GM18870 (cell line): ENCODE data around the gene NCK2.

Source experiments
- ATAC-seq: cut with Tn5 transposase; IDR thresholded peaks from one replicate; pipeline ENCODE4 v1.9.1; 2021; ENCODE audit warnings: moderate library complexity; ENCODE audit not compliant: unreplicated experiment

Gene NCK2

DNA sequence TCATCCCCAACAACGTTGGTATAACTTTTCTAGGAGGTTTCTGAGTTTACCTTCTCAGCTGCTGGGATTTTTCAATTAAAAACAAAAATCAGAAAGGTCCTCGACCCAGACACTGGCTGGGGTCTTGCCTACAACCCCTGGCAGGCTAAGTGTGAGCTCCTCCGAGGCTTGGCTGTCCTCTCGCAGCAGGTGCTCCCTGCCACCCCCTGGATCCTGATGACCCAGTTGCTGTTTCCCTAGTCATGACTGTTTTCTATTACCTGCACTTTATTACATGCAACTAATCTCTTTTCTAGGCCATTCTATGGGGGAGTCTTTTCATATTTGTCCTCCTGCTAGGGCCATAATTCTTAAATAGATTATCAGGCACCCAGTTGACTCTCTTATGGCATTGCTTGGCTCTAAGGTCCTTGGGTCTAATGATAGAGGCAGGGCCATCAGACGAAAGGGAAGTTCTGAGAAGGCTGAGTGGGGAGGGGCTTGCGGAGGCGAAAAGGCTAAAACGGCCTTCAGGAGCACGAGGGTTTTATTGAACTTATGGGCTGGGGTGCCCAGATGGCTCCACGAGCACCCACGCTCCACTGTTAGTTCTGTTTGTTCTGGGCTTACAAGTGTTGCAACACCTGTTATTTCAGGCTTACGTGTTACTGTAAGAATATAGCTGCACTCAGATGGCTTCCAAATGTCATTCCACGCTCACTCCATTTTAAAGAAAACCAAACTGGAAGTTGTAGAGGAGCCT, 166.0 kb downstream of the NCK2 start:
- no peak for ATAC-seq

DNA sequence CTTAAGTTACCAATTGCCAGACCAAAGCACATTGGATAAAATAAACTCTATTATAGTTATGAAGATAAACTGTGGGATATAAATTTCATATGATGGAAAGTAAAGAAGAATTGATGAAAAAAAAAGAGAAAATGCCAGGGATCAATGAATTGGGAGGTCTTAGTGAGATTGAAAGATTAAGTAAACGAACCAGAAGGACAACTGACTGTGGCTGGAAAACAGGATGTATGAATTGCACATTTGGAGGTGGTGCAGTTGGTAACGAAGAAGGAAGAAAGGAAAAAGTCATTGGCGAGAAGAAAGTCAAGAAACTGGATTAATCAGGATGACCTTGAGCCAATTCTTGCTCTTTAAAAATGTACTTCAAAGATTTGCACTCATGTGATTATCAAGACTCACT, 166.7 kb downstream of the NCK2 start:
- no peak for ATAC-seq

DNA sequence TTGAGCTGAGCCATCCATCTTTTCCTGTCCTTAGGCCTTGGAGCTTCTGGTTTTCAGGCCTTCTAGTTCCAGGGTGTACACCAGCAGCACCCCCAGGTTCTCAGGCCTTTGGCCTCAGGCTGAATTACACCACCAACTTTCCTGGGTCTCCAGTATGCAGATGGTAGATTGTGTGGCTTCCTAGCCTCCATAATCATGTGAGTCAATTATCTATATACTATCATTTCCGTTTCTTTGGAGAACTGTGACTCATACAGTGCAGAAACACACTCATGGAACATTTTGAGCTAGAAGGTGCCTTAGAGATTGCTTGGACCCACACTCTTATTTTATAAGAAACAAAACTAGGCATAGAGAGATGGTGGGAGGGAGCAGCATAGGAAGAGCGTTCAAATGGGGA, 167.4 kb downstream of the NCK2 start:
- ATAC-seq = no peak

DNA sequence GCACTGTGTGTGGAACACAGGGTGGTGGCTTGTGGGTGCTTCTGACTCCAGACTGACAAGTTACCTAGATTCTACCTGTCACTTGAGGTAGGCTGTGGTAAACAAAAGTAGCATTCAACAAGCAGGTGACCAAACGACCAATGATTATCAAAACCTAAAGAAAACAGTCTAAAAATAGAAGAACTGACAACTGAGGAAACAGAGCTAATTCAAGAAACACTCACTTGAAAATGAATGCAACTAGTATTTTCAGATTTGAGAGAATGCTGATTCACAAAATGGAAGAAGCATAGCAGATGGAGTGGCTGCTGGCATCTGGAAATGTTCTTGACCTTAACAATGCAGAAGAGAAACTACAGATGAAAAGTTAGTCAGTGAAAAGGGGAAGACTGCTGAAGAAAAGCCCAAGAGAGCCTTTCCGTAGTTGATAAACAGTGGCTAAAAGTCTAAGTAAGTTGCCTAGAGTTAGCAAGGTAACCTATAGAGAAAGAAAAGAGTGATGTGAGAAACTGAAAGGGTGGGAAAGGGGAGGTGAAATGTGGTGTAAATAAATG, 170.4 kb downstream of the NCK2 start:
- ATAC-seq = peak; percentile 77

DNA sequence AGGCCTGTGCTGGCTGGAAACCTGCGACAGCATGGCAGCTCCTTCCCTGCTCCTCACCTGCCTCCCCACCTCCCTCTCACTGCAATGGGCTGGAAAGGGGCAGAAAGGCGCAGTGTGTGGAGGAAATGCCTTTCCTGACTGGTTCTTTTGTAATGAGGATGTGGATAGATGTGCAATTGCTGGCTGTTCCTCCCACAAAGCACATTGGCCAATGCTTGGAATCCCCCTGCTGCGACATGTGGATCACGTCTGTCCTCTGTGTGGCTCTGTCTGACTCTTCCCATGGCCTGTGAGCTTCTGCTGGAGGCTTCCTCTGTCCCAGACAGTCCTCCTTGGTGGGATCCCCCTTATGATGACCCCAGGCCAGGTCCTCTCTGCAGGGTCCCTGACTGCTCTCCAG, 172.5 kb downstream of the NCK2 start:
- ATAC-seq = no peak

DNA sequence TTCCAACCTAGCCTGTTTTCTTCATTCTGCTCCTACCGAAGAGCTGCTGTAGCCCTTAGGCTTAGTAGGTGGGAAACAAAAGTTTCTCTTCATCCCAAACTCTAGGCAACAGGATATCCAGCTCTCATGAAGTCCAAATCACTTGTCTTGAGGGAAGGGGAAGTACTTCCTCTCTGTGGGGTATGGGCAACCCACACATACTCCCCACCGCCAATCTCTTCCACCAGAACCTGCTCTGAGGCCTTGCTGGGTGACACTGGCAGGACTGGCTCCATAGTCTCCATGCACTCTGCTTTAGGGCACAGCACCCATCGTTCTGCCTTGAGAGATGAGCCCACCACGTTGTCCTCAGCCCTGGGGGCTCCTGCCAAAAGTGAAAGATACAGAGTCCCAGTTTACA, 173.0 kb downstream of the NCK2 start:
- ATAC-seq = no peak

DNA sequence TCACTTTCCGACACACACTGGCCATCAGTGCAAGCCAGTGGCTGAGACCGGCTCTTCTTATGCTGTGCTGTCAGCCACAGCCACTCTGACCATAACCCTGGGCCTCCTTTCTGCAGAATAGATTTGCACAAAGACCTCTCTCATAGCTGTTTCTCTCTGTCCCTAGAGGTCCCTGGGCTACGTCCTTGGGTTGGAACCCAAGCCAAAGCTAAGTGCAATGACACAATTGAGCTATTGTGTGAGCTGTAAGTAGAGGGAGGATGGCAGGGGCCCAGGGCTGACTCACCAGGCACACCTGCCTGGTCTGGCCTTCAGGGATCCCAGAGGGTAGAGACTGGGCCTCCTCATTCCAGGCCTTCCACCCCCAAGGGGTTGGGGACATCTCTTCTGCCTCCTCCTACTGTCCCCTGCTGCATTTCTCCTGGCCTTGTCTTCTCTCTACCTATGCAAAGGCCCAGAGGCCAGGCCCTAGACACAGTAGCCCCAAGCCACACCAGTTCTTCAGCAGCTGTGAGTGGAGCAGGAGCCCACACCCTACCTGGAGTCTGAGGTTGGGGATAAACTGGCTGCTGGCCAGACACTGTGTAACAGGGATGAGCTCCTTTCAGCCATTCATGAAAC, 174.6 kb downstream of the NCK2 start:
- no peak for ATAC-seq

DNA sequence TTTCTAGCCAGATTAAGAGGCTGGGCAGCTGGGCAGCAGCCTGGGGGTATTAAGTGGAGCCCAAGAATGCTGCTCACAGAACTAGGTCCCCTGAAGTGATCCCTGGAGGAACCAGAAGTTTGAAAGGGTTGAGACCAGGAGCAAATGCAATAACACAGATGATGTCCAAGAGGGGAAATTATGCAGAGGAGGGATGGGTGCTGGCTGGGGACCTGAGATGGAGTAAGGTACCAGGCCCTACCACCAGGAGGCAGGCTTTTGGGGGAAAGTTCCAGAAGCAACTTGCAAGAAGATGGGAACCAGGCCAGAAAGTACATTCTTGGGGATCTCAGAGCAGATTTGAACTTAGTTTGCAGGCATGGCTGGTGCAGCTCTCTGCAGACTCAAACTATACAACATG, 175.1 kb downstream of the NCK2 start:
- no peak for ATAC-seq

DNA sequence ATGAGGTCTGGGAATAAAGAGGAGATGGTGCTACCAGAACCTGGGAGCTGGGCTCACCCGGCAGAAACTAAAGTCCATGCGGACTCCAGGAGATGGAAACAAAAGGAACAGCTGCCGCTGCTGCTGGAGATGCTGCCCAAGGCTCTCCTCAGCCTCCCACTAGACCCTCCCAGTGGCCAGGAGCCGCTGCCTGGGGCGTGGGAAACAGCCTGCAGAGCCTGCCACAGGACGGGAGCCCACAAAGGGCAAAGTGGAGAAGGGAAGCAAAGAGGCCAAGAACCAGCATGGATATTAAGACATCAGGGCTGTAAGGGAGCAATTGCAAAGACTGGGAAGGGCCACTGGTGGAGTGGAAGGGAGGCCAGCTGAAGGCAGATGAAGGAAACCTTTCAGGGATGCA, 179.6 kb downstream of the NCK2 start:
- no peak for ATAC-seq

DNA sequence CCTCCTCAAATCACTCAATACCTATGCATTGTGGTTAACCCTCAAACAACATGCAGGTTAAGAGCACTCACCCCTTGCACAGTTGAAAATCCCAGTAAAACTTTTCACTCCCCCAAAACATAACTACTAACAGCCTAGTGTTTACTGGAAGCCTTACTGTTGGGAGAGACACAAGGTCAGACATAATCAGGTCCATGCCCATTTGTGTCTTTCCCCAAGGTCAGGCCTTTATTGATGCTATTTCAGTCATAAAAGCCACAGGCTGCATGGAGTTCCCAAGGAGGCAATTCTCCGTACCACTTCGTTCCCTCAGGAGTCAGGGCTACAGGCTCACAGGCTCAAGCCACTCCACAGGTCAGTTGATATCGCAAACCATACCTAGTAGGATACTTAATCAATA, 180.2 kb downstream of the NCK2 start:
- ATAC-seq = no peak

DNA sequence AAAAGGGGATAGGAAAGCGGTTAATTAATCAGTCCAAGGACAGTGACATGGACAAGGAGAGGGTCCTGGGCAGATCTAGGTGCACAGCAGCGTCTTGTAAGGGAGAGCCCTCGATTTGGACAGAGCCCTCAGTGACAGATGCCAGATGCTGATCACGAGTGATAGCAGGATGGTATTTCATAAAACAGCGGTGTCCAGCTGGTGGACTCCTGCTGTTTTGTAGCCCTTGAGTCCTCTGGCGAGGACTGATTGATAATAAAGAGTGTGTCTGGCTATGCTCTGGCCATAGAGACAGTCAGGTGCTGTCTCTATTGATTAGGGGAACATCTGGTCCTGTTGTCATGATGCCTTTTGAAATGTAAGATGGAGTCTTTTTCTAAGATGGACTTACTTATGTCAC, 180.7 kb downstream of the NCK2 start:
- no peak for ATAC-seq

DNA sequence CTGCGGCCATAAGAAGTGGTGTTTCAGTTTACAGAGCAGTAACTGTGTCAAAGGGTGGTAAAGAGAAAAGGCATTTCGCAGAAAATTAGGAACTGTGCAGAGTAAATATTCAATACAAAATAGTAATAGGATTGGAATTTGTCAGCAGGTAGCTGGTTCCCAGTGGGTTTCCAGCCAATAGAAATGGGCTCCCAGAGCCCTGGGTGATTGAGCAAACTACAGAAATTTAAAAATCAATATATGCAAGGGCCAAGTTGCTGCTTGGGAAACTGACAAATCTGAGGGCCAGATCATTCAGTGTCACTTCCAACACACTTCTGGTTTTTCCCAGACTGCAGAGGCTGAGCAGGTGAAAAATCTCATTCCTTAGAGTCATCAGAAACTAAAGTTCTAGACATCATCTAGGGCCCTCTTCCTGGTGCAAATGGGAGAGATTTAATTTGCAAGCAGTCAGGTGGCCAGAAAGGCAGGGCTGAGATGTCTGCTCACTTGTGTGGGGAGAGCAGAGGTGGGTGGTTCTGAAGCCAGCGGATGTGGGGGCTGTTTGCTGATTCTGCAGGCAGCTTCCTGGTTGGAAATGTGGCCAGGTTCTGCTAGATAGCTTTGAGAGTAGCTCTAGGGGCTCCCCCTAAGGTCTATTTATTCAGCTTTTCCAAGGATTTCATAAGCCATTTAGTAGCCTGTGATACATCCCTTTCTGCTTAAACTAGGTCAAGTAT, 182.4 kb downstream of the NCK2 start:
- ATAC-seq = no peak

DNA sequence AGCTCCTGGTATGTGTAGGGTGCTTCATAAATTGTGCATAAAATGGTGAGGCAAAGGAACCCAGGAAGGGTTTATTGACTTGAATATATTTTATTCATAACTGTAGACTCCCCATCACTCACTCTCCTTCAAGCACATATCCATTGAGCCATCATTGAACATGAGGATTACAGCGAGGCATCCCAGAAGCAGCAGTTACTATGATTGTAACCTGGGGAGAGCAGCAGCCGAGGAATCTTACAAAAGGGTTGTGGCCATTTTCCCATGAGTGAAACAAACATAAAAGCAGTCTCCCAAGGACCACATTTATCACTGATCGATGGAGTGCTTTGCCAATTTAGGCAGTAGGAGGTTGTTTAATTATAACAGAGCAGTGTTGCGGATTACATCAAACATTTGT, 183.4 kb downstream of the NCK2 start:
- ATAC-seq = no peak

DNA sequence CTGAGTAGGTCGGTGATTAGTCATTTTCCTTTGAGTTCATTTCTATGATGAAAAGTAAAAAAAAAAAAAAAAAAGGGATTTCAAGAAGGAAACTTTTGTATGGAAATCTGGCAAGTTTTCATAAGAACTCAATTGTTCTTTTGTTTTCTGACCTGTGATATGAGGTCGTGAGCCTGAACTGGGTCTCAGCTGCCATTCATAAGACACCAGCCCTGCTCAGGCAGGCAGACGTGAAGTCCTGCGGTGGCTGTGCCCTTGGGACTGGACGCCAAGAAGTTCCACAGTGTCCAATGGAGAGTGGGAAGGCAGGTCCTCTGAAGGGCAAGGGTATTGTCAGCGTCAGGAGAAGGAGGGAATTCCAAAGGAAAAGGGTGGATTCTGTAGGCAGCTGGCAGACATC, 183.9 kb downstream of the NCK2 start:
- no peak for ATAC-seq

DNA sequence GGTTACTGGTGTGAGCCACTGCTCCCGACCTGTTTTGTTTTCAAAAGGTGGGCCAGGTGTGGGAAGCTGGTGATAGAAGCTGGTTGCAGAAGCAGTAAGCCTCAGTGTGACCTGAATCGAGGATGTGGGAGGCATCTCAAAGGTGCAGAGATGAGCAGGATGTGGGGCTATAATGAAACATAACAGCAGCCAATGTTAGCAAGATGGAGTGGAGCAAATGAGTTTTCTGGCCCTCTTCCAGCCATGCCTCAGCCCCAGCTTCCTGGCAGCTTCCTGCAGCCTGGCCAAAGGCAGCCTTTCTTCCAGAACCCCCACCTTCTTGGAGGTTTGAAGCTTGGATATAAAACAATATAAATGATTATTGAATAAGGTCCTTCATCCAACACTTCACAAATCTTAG, 184.8 kb downstream of the NCK2 start:
- ATAC-seq = no peak

DNA sequence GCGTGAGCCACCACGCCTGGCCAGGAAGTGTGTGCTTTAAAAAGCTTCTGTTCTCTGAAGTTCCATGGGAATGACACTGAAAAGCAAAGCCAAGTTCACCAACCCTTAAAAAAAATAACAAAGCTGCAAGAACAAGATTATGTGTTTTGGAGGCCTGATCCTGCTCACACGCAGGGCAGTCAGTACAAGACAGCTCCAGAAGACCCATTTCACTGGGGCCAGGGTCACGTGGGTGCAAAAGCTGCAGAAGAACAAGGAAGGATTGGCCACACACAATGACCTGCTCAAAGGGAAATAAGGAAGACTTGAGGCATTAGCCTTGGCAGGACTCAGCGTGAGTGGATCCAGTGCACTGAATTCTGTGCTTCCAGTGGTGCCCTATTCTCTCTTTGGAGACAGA, 187.9 kb downstream of the NCK2 start:
- ATAC-seq = no peak

DNA sequence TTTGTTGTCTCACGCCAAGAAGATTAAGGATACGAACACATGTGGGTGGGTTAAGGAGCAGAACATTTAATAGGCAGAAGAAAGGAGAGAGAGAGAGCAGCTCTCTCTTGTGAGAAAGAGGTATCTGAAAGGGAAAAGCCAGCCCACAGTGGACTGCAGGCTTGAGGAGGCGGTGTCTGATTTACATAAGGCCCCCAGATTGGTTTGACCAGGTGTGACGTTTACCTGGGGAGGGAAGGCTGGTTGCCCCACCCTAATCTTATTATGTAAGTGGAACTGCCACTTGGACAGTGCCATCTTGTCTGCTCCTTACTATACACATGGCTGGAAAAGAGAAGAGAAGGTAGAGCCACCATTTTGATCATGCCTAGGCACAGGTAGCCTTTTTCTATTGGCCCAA, 189.2 kb downstream of the NCK2 start:
- ATAC-seq = no peak

DNA sequence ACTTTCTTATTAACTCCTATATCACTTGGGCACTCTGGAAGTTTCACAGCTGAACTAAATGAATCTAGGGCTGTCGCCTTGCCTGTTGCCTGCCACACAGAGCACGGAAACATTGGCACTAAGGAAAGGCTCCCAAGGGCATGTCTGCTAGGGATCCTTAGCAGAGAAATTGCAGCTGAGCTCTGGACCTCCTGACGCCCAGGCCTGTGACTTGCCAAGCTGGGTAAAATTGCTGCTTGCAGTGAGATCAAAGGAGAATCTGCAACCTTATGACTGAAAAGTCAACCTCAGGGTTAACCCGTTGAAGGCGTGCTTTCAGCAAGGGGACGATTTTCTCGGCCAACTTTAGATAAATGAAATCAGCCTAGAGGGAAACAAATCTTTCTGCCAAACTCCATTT, 189.8 kb downstream of the NCK2 start:
- ATAC-seq = no peak

DNA sequence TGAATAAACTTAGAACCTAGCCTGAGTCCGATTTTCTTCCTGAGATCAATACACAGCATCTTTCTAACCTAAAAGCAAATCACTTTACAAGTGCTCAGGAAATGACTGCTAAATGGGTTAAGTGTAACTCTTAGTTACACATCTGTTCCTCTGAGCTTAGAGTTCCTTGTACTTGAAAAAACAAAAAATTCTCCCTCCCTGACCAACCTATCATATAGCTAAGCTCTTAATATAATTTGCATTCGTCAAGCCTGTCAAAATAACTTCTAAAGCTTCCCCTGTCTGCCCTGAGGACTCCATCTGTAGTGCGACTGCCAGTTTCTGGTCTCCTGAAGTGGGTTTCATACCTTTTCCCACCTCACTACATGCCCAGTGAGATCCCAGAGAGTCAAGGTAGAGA, 190.4 kb downstream of the NCK2 start:
- ATAC-seq = no peak

DNA sequence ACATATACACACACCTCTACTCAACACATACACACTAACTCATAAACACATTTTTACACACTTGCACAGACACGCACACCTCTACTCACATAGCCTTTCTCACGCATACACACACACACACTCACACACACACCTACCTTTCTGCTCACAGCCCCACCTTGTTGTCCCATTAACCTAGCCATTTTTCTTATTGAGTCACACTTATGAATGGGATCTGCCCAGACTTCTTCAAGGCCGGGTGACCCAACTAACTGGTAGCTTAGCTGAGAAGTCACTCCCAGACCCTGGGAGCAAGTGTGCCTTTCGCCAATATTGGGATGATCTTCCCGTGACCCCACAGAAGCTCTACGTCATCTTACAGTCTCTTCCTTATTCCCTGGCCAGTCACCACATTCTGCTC, 192.2 kb downstream of the NCK2 start:
- ATAC-seq = no peak

DNA sequence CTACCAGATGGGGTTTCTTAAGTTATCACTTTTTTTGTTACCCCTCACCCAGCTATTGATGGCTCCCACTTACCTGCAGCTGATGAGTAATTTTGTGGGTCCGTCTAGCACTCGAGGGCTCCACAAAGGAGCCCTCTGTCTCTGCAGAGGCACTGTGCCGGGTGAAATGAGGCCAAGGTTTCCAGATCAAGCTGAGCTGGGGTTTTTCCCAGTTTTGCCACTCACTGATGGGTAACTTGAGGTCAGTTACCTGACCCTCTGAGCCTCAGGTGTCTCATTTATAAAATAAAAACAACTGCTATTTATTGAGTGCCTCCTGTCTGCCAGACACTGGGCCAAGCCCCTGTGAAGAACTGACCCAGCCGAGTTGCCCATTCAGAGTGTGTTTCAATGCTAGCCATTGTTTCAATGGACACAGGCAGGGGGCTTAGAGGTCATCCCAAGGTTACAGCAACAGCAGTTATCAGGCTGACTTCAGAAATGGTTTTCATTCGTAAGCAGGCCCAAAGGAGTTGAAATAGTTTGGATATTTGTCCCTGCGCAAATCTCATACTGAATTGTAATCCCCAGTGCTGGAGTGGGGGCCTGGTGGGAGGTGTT, 192.9 kb downstream of the NCK2 start:
- ATAC-seq = no peak
